Measurements from ENCODE around the gene MYL5. TPM values are rescaled to one million over a fixed set of nuclear protein-coding genes. Genes with fewer than 3 reads are reported as not detected.

The MYL5 gene
- total RNA-seq, 1 experiment from 2014 or later, result 18.0 TPM

GRCh38 chr4:632196-632790, 42.0 kb upstream of the MYL5 start:
- no peak overlapping the region for H2BK12ac ChIP-seq (ENCODE audit: insufficient read length, low read depth, low read length)
- no peak overlapping the region for H3K4me3 Mint-ChIP-seq

More at GRCh38 chr4:632196-632790, 42.0 kb upstream of the MYL5 start:
- no peaks in the 10 kb centered on the region for H3K9me3 ChIP-seq (ENCODE audit: control insufficient read depth, low read depth, low read length)
- H3K27ac ChIP-seq (ENCODE audit: insufficient read length, low read depth, low read length), result no peak overlapping the region
- no peak overlapping the region for H2AK5ac ChIP-seq (ENCODE audit: insufficient read length, low read length)
- no peaks in the 10 kb centered on the region for H3K79me2 ChIP-seq (ENCODE audit: insufficient read depth, low read length)
- no peak overlapping the region for H3K18ac ChIP-seq (ENCODE audit: insufficient read length, low read depth, low read length)
- no peaks in the 10 kb centered on the region for H3K23me2 ChIP-seq (ENCODE audit: insufficient read length, low read depth, low read length, poor library complexity, severe bottlenecking)
- Mint-ChIP-seq H3K27me3 (ENCODE audit: low read depth) (peaks cover 15% of the 10 kb centered on the region), H3K36me3 (ENCODE audit: insufficient read depth in 1 of 3, low read depth in 3 of 3) (peaks cover 0 to 15% (median 13%) of the 10 kb centered on the region in 3 experiments; a peak in 5 of 7 replicates), H3K27ac (no peak overlapping the region), H3K9me3 (peaks cover 17 to 21% of the 10 kb centered on the region in 2 experiments), H3K4me1 (0 out of 4 replicates have a peak, but pooled peaks cover 0 to 3% of the 10 kb centered on the region in 2 experiments)
- DNase-seq, result peak; percentile 13
- H2BK20ac ChIP-seq (ENCODE audit: low read depth, low read length, poor library complexity, severe bottlenecking), result no peak overlapping the region
- no peak overlapping the region; the same call in 1 of the 2 replicates for H3K14ac ChIP-seq (ENCODE audit: insufficient read depth, low read length)
- H2BK5ac ChIP-seq (ENCODE audit: insufficient read length, low read length), result no peak overlapping the region
- no peaks in the 10 kb centered on the region for H3K79me1 ChIP-seq (ENCODE audit: insufficient read depth, low read depth, low read length, poor library complexity, severe bottlenecking)
- H3K9ac ChIP-seq (ENCODE audit: extremely low read depth, insufficient read length, low read length), result no peak overlapping the region
- no peak overlapping the region for H4K8ac ChIP-seq (replicated peaks; ENCODE audit: insufficient read length, low read depth, low read length)
- H2AFZ ChIP-seq (ENCODE audit: low read length), result no peak overlapping the region
- H3K23ac ChIP-seq (ENCODE audit: insufficient read length, low read depth, low read length), result no peak overlapping the region
- H4K20me1 ChIP-seq (ENCODE audit: control insufficient read depth, insufficient read depth, insufficient read length), result no peaks in the 10 kb centered on the region
- H3K4me2 ChIP-seq (ENCODE audit: insufficient read depth, insufficient read length, low read length), result no peak overlapping the region
- no peaks in the 10 kb centered on the region for H3K27me3 ChIP-seq (ENCODE audit: insufficient read depth, low read length)
- H3K56ac ChIP-seq (ENCODE audit: insufficient read length, low read depth, low read length), result no peak overlapping the region
- no CpG with 5 or more reads among the region's 16 CpGs for WGBS (ENCODE audit: extremely low coverage, insufficient read length, low lambda C conversion rate)
- no peak overlapping the region for H4K91ac ChIP-seq (ENCODE audit: insufficient read length, low read depth, low read length)
- TF ChIP-seq, protein P1, sequence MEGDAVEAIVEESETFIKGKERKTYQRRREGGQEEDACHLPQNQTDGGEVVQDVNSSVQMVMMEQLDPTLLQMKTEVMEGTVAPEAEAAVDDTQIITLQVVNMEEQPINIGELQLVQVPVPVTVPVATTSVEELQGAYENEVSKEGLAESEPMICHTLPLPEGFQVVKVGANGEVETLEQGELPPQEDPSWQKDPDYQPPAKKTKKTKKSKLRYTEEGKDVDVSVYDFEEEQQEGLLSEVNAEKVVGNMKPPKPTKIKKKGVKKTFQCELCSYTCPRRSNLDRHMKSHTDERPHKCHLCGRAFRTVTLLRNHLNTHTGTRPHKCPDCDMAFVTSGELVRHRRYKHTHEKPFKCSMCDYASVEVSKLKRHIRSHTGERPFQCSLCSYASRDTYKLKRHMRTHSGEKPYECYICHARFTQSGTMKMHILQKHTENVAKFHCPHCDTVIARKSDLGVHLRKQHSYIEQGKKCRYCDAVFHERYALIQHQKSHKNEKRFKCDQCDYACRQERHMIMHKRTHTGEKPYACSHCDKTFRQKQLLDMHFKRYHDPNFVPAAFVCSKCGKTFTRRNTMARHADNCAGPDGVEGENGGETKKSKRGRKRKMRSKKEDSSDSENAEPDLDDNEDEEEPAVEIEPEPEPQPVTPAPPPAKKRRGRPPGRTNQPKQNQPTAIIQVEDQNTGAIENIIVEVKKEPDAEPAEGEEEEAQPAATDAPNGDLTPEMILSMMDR (conservative IDR thresholded peaks at IDR 0.05), result no peak
- H4K5ac ChIP-seq (ENCODE audit: insufficient read length, low read depth, low read length), result no peak overlapping the region
- no peak overlapping the region for H3K4ac ChIP-seq (ENCODE audit: low read depth, low read length)
- no peaks in the 10 kb centered on the region for H3K4me1 ChIP-seq (ENCODE audit: insufficient read depth, low read length)
- H2BK120ac ChIP-seq (ENCODE audit: low read depth, low read length, poor library complexity, severe bottlenecking), result no peak overlapping the region
- H2BK15ac ChIP-seq (ENCODE audit: low read depth, low read length), result no peak overlapping the region
- no peak overlapping the region for H3T11ph ChIP-seq (ENCODE audit: low read length)

Data from H9 (cell line).